Measurements from ENCODE around the gene FAM185A. TPM values are rescaled to one million over a fixed set of nuclear protein-coding genes. Genes with fewer than 3 reads are reported as not detected.
"Not testable (repeated sequence)": the region's sequence is repeated elsewhere in the genome, so short reads cannot be mapped to it uniquely, and the experiment has no call there.

FAM185A gene
- total and polyA plus RNA-seq, 11 donors, result 3.4 to 10.2 (median 8.0) TPM

GRCh38 chr7:102763295-102763905 is 14.6 kb downstream of the FAM185A start:
- not testable (repeated sequence) for H3K9me3 ChIP-seq, DNase-seq, H3K27me3 ChIP-seq, H3K4me3 ChIP-seq, H3K4me1 ChIP-seq
- H3K36me3 ChIP-seq, result peaks cover 0 to 14% (median 5%) of the 10 kb centered on the region in 9 donors
- ATAC-seq, result peak in 3 of 4 donors; percentile 34 to 53 (median 46)
- intact Hi-C loops (cut with DNase I), result loop anchor here in 2 of 10 donors (5.0 kb wide), 1 partner anchor 299 kb away; no protein-coding TSS in a partner anchor
- peak overlapping the region in 2 of 12 donors; percentile 3 to 47 for H3K27ac ChIP-seq
- WGBS, 4 donors, result 46 to 56% (median 51%) methylated on average over 4 to 6 of the region's 6 CpGs

DNA sequence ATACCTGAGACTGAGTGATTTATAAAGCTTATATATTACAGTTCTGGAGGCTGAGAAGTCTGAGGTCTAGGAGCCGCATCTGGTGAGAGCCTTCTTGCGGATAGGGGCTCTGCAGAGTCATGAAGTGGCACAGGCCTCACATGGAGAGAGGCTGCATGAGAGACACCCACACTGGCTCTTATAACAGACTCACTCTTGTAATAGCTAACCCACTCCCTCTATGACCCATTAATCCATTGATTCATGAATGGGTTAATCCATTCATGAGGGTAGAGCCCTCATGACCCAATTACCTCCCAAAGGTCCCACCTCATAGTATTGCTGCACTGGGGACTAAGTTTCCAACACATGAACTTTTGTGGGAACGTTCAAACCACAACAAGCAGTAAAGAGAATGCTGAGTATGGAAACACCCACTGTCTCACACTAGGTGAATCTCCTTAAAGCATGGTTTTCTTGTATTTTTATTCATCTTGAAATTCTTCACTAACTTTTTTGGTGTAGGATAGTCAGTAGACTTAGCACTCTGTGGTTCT is 20.9 kb downstream of the FAM185A start:
- not testable (repeated sequence) for ATAC-seq

GRCh38 chr7:102770467-102770866 is 21.7 kb downstream of the FAM185A start:
- ATAC-seq; DNase-seq; H3K27me3 ChIP-seq; H3K27ac ChIP-seq; H3K4me1 ChIP-seq; H3K4me3 ChIP-seq; intact Hi-C loops (cut with DNase I); H3K9me3 ChIP-seq: not testable (repeated sequence)
- peaks cover 0 to 14% (median 0%) of the 10 kb centered on the region in 9 donors for H3K36me3 ChIP-seq
- WGBS, 4 donors, result 96 to 100% (median 100%) methylated on average over 2 to 3 of the region's 3 CpGs

More for the DNA sequence above, 20.9 kb downstream of the FAM185A start:
- WGBS, 4 donors, result 87 to 98% (median 96%) methylated on average over 1 to 3 of the region's 3 CpGs
- H3K4me3 ChIP-seq; H3K4me1 ChIP-seq; intact Hi-C loops (cut with DNase I); H3K27me3 ChIP-seq; H3K9me3 ChIP-seq; H3K27ac ChIP-seq; DNase-seq: not testable (repeated sequence)
- H3K36me3 ChIP-seq, result peaks cover 0 to 16% (median 0%) of the 10 kb centered on the region in 9 donors

GRCh38 chr7:102776217-102776616 is 27.4 kb downstream of the FAM185A start:
- H3K4me1 ChIP-seq; DNase-seq; H3K27ac ChIP-seq; H3K27me3 ChIP-seq; ATAC-seq; H3K9me3 ChIP-seq; H3K4me3 ChIP-seq; intact Hi-C loops (cut with DNase I): not testable (repeated sequence)
- peaks cover 0 to 36% (median 9%) of the 10 kb centered on the region in 9 donors for H3K36me3 ChIP-seq

- H3K4me3 ChIP-seq; H3K4me1 ChIP-seq; DNase-seq; H3K9me3 ChIP-seq; H3K27ac ChIP-seq; H3K27me3 ChIP-seq; intact Hi-C loops (cut with DNase I); ATAC-seq: not testable (repeated sequence)
- WGBS, 4 donors, result 60 to 96% (median 80%) methylated on average over 3 of the region's 3 CpGs
- H3K36me3 ChIP-seq, result peaks cover 0 to 38% (median 10%) of the 10 kb centered on the region in 9 donors
Measured at GRCh38 chr7:102778663-102779062, 29.9 kb downstream of the FAM185A start.

- H3K27ac ChIP-seq; H3K4me3 ChIP-seq; H3K9me3 ChIP-seq; intact Hi-C loops (cut with DNase I); ATAC-seq; H3K27me3 ChIP-seq; H3K4me1 ChIP-seq: not testable (repeated sequence)
- H3K36me3 ChIP-seq, result peaks cover 0 to 38% (median 10%) of the 10 kb centered on the region in 9 donors
- peak in 1 of 5 donors; percentile 44 for DNase-seq
- 97 to 98% (median 98%) methylated on average over 10 of the region's 10 CpGs for WGBS, 4 donors
Measured at GRCh38 chr7:102780926-102781325, 32.1 kb downstream of the FAM185A start.

- ATAC-seq; H3K27me3 ChIP-seq; intact Hi-C loops (cut with DNase I); H3K4me3 ChIP-seq; H3K9me3 ChIP-seq; DNase-seq; H3K27ac ChIP-seq; H3K4me1 ChIP-seq: not testable (repeated sequence)
- 91 to 96% (median 96%) methylated on average over 2 of the region's 2 CpGs for WGBS, 4 donors
- H3K36me3 ChIP-seq, result peaks cover 0 to 13% (median 0%) of the 10 kb centered on the region in 9 donors
Measured at GRCh38 chr7:102788770-102789169, 40.0 kb downstream of the FAM185A start.

DNA sequence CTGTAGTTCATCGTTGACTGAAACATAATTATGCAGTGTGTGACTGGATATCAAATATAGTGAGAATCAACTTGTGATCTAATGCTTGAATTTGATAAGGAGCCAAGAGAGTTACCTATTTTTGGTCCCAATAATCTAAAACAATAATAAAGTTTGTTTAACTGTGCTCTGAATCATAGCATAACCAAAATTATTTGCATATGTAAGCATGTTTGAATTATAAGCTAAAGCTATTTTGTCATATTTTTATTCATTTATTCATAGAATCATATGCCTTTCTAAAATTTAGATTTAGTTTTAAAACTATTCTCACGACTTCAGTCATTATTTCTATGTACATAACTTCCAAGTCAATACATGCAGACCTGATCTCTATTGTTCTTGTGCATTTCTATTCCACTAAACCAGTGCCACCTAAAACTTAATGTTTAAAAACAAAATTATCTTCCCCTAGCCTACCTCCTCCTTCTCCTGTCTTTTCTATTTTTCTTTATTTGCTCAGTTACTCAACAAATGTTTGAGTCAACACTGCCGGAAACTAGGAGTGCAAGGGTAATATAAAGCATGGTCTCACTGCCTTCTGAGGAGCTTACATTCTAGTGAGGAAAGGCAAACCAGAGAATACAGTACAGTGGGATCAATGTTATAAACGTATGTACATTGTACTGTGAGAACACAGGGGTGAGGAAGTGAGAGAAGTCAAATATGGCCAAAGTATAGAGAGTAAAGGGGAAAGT is 41.7 kb downstream of the FAM185A start:
- H3K27me3 ChIP-seq; DNase-seq; H3K9me3 ChIP-seq; H3K27ac ChIP-seq; intact Hi-C loops (cut with DNase I); H3K4me3 ChIP-seq; H3K4me1 ChIP-seq; ATAC-seq: not testable (repeated sequence)
- 81 to 88% (median 85%) methylated on average over 4 of the region's 4 CpGs for WGBS, 4 donors
- H3K36me3 ChIP-seq, result peaks cover 0 to 13% (median 0%) of the 10 kb centered on the region in 9 donors

DNA sequence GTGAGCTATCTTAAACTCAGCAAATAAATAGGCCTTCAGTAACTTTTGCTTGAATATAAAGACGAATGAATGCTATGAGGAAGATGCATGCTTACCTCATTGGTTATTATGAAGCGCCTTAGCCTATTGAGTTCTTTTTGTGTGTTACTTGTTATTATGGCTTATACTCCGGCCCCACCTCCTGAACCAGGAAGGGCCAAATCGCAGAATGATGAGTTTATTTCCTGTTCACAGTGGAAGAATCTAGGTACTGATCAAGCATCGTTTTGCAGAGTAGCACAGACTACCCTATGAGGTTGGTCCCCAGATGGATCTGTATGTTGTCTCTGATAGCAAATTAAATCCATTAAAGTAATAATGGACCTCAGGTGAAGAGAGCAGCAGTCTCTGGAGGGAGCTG is 42.6 kb downstream of the FAM185A start:
- H3K4me1 ChIP-seq; H3K9me3 ChIP-seq; H3K4me3 ChIP-seq; H3K27me3 ChIP-seq; intact Hi-C loops (cut with DNase I); DNase-seq: not testable (repeated sequence)
- peak in 2 of 4 donors; percentile 29 to 38 for ATAC-seq
- H3K27ac ChIP-seq, result peak overlapping the region in 7 of 12 donors; percentile 4 to 71 (median 56)
- 56 to 75% (median 66%) methylated on average over 5 of the region's 5 CpGs for WGBS, 4 donors
- peaks cover 0 to 13% (median 0%) of the 10 kb centered on the region in 9 donors for H3K36me3 ChIP-seq

GRCh38 chr7:102791831-102792230 is 43.0 kb downstream of the FAM185A start:
- H3K4me1 ChIP-seq; H3K4me3 ChIP-seq; H3K27me3 ChIP-seq; intact Hi-C loops (cut with DNase I); DNase-seq; H3K9me3 ChIP-seq: not testable (repeated sequence)
- H3K27ac ChIP-seq, result peak overlapping the region in 6 of 12 donors; percentile 4 to 71 (median 58)
- peak; percentile 75 to 92 (median 82) for ATAC-seq
- peaks cover 0 to 13% (median 0%) of the 10 kb centered on the region in 9 donors for H3K36me3 ChIP-seq

GRCh38 chr7:102794567-102794966 is 45.8 kb downstream of the FAM185A start:
- H3K4me3 ChIP-seq; H3K9me3 ChIP-seq; H3K36me3 ChIP-seq; intact Hi-C loops (cut with DNase I); DNase-seq; H3K4me1 ChIP-seq; H3K27ac ChIP-seq; H3K27me3 ChIP-seq; ATAC-seq: not testable (repeated sequence)
- 89 to 98% (median 94%) methylated on average over 1 of the region's 1 CpG for WGBS, 4 donors

All from heart left ventricle (tissue), 16 donors.